Transverse colon (tissue), 4 donors: ENCODE measurements around the gene KREMEN2.

ENCODE experiments used
- CTCF ChIP-seq, 5 experiments: fragments of 200-600 bp in 3 of 5; fragments of 450-650 bp in 2 of 5; sonication (generic) in 3 of 5; IDR thresholded peaks; 1 replicate in 2 of 5; 2 replicates in 3 of 5; pipeline ENCODE4 v1.5.1; 2016 to 2017; ENCODE audit warnings: antibody characterized with exemption in 5 of 5, inconsistent platforms in 3 of 5, mild to moderate bottlenecking in 2 of 5, moderate library complexity in 1 of 5
- POLR2AphosphoS5 ChIP-seq, 3 donors: sonication (generic); formaldehyde crosslinking; IDR thresholded peaks; one replicate each; pipeline ENCODE4 v1.6.1; 2016; ENCODE audit warnings: antibody characterized with exemption in 3 of 3

GRCh38 chr16:2985893-2986355 is 21.8 kb downstream of the KREMEN2 start:
- no peak for TF ChIP-seq CTCF (IDR thresholded peaks at IDR 0.05)
- TF ChIP-seq POLR2AphosphoS5 (IDR thresholded peaks at IDR 0.05) = no peak
